Astrocyte of the spinal cord (primary cell): Measurements from ENCODE around the gene ZER1.

Experiments
- DNase-seq: peaks from one replicate; pipeline ENCODE4 v3.0.0; 2011; ENCODE audit warnings: low read depth, low spot score
- H3K4me3 ChIP-seq: 2 replicates; pipeline ENCODE4 v1.5.1; 2011; ENCODE audit warnings: low read depth, mild to moderate bottlenecking, low read length, moderate library complexity
- CTCF ChIP-seq: IDR thresholded peaks from 2 replicates; pipeline ENCODE4 v1.5.1; 2012; ENCODE audit warnings: low read depth, mild to moderate bottlenecking, low read length, inconsistent platforms
- in situ Hi-C: cut with HindIII; loops from 2 replicates; pipeline ENCODE4 v1.10.0; 2017; ENCODE audit warnings: low sequenced_read_pairs

Gene ZER1

GRCh38 chr9:128685636-128686489 is 85.9 kb downstream of the ZER1 start:
- H3K4me3 ChIP-seq: no peak overlapping the region
- DNase-seq: no peak
- TF ChIP-seq CTCF: no peak
- in situ Hi-C loops: no loop called here

- no peak for TF ChIP-seq CTCF
- H3K4me3 ChIP-seq: peak overlapping the region; percentile 67
- peak; percentile 60 for DNase-seq
- in situ Hi-C loops: no loop called here
Measured at GRCh38 chr9:128684325-128685199, 87.2 kb downstream of the ZER1 start.

- no peak for DNase-seq
- H3K4me3 ChIP-seq: peak overlapping the region; percentile 67
- no peak for TF ChIP-seq CTCF
- in situ Hi-C loops: no loop called here
Measured at GRCh38 chr9:128684065-128684324, 87.7 kb downstream of the ZER1 start.

- TF ChIP-seq CTCF: no peak
- in situ Hi-C loops: no loop called here
Measured at GRCh38 chr9:128683340-128684064, 88.2 kb downstream of the ZER1 start.

More at GRCh38 chr9:128683340-128684064, 88.2 kb downstream of the ZER1 start:
- DNase-seq: peak; percentile 22
- peak overlapping the region; percentile 67 for H3K4me3 ChIP-seq
